Breast epithelium (tissue), 4 donors: Measurements from ENCODE around the gene KRT6A. TPM values are rescaled to one million over a fixed set of nuclear protein-coding genes. Genes with fewer than 3 reads are reported as not detected.
A peak's percentile ranks its signal among the peaks of the same experiment; 100 is the strongest.
"Not testable (repeated sequence)": the region's sequence is repeated elsewhere in the genome, so short reads cannot be mapped to it uniquely, and the experiment has no call there.

Source experiments
- DNase-seq, 2 donors: peaks; one replicate each; pipeline ENCODE4 v3.0.0-alpha.2; 2019; ENCODE audit warnings: low spot score in 2 of 2
- H3K27ac ChIP-seq, 2 donors: fragments of 200-600 bp; sonication (generic) in 1 of 2; one replicate each; pipeline ENCODE4 v1.5.1; 2016 to 2019; ENCODE audit warnings: mild to moderate bottlenecking in 1 of 2
- H3K27me3 ChIP-seq, 2 donors: fragments of 200-600 bp; sonication (generic) in 1 of 2; one replicate each; pipeline versions ENCODE4 v1.5.1 to v1.6.0; 2017 to 2019; ENCODE audit warnings: control low read depth in 1 of 2, mild to moderate bottlenecking in 1 of 2
- H3K36me3 ChIP-seq: fragments of 200-600 bp; one replicate; pipeline ENCODE4 v1.5.1; 2019
- H3K4me1 ChIP-seq, 2 donors: fragments of 200-600 bp; sonication (generic); one replicate each; pipeline ENCODE4 v1.5.1; 2016 to 2019; ENCODE audit warnings: control low read depth in 1 of 2
- H3K4me3 ChIP-seq, 3 donors: fragments of 200-600 bp; sonication (generic); 1 replicate in 2 of 3; 2 replicates in 1 of 3; pipeline ENCODE4 v1.5.1; 2016 to 2019; ENCODE audit warnings: mild to moderate bottlenecking in 3 of 3, moderate library complexity in 2 of 3
- H3K9me3 ChIP-seq, 2 donors: fragments of 200-600 bp; sonication (generic) in 1 of 2; one replicate each; pipeline ENCODE4 v1.5.1; 2016 to 2019; ENCODE audit warnings: control low read depth in 1 of 2
- POLR2A ChIP-seq: fragments of 450-650 bp; IDR thresholded peaks from one replicate; pipeline ENCODE4 v1.6.1; 2016; ENCODE audit warnings: antibody characterized with exemption, mild to moderate bottlenecking, moderate library complexity
- POLR2AphosphoS5 ChIP-seq, 3 donors: sonication (generic); formaldehyde crosslinking; IDR thresholded peaks; one replicate each; pipeline ENCODE4 v1.6.1; 2017; ENCODE audit warnings: antibody characterized with exemption in 3 of 3
- intact Hi-C: fragments of 100-400 bp; cut with DNase I; formaldehyde crosslinking; loops from one replicate; pipeline ENCODE4 v1.15.1; 2023; ENCODE audit warnings: low total_unique reads
- total RNA-seq, 3 donors: library from RNA; depleted of rRNA; stranded (reverse); fragments of >200 nt; gene quantifications; one replicate each; pipeline ENCODE4 v1.1.0, GENCODE V29; 2016
- TF ChIP-seq, protein P1 (sequence below), 3 donors: fragments of 450-650 bp; IDR thresholded peaks; one replicate each; pipeline ENCODE4 v1.5.1; 2016 to 2017; ENCODE audit warnings: antibody characterized with exemption in 3 of 3, mild to moderate bottlenecking in 3 of 3, moderate library complexity in 3 of 3

The KRT6A gene
- total RNA-seq, 3 donors from 2014 or later, result 0.33 to 3.1 TPM; not detected in 1

DNA sequence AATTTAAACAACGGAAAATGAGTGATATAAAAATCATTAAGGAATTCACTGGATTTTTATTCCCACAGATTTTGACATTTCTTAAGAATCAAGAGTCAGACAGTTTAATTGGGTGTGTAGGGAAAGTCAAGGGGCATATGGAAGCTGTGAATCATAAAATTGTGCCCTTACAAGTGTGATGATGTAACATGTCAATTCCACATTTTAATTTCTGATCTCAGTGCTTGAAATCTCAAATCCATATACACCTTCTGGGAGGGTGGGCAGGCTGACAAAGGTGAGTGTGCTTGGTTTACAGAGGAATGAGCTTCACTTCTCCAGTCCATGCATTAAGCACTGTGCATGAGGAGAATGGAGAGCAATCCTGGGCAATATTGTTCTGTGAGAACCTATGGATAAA lies 1.0 kb upstream of the KRT6A start:
- no peak overlapping the region for H3K4me3 ChIP-seq
- no peaks in the 10 kb centered on the region for H3K36me3 ChIP-seq
- no peak for DNase-seq
- intact Hi-C loops, result no loop called here
- TF ChIP-seq POLR2A (no peak), POLR2AphosphoS5 (IDR thresholded peaks at IDR 0.05) (no peak)
- TF ChIP-seq, protein P1, sequence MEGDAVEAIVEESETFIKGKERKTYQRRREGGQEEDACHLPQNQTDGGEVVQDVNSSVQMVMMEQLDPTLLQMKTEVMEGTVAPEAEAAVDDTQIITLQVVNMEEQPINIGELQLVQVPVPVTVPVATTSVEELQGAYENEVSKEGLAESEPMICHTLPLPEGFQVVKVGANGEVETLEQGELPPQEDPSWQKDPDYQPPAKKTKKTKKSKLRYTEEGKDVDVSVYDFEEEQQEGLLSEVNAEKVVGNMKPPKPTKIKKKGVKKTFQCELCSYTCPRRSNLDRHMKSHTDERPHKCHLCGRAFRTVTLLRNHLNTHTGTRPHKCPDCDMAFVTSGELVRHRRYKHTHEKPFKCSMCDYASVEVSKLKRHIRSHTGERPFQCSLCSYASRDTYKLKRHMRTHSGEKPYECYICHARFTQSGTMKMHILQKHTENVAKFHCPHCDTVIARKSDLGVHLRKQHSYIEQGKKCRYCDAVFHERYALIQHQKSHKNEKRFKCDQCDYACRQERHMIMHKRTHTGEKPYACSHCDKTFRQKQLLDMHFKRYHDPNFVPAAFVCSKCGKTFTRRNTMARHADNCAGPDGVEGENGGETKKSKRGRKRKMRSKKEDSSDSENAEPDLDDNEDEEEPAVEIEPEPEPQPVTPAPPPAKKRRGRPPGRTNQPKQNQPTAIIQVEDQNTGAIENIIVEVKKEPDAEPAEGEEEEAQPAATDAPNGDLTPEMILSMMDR (IDR thresholded peaks at IDR 0.05), result no peak
- H3K9me3 ChIP-seq, result no peaks in the 10 kb centered on the region
- H3K27ac ChIP-seq, result peak overlapping the region; percentile 41 to 84
- peaks cover 0 to 5% of the 10 kb centered on the region in 2 donors for H3K27me3 ChIP-seq
- H3K4me1 ChIP-seq, result peaks cover 4 to 28% of the 10 kb centered on the region in 2 donors

DNA sequence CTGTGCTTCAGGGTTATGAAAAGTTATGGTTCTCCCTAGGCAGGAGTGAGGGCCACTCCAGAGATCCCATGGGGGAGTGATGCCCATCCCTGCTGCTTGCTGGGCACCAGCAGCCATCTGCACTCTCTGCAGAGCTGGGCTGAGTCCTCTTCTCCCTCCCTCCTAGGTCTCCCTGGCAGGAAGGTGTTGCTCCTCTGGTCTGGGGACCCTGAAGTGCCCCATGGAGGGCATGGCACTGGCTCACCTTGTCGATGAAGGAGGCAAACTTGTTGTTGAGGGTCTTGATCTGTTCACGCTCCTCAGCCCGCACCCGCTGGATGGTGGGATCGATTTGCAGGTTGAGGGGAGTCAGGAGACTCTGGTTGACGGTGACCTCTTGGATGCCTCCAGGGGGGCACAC lies 652 bp downstream of the KRT6A start:
- H3K4me3 ChIP-seq, H3K27me3 ChIP-seq, intact Hi-C loops, H3K9me3 ChIP-seq, H3K36me3 ChIP-seq, DNase-seq, H3K27ac ChIP-seq: not testable (repeated sequence)
- H3K4me1 ChIP-seq, result peaks cover 4 to 28% of the 10 kb centered on the region in 2 donors

DNA sequence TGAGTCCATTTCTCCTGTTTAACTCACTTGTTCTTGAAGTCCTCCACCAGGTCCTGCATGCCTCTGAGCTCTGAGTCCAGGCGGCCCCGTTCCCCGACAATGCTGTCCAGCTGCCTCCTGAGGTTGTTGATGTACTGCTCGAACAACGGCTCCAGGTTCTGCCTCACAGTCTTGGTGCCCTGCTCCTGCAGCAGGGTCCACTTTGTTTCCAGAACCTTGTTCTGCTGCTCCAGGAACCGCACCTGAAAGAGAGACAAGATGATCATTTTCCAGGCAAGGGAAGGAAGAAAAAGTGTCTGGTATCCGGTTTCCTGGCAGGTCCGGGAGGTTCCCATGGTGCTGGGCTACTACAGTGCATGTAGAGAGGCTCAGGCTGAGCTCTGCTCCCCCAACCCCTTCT lies 1.6 kb downstream of the KRT6A start:
- H3K4me1 ChIP-seq, result peaks cover 4 to 27% of the 10 kb centered on the region in 2 donors
- H3K36me3 ChIP-seq, H3K27me3 ChIP-seq, intact Hi-C loops, DNase-seq, H3K27ac ChIP-seq, H3K4me3 ChIP-seq, H3K9me3 ChIP-seq: not testable (repeated sequence)

DNA sequence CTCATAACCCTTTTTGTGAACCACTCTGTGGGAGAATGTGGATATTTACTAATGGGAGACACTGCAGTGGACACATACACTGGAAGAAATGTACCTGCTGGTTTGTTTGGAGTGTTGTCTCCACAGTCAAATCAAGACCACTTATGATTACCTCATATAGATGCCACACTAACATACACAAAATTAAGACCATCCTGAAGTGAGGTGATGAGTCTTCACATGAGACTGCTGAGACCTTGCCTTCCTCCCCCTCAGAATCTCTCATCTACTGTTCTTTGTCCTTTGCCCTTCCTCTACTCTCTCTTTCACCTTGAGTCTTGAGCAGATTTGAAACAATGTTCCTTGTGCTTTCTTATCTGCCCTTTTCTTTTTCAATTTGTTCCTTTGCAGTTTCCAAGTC lies 4.3 kb downstream of the KRT6A start:
- intact Hi-C loops, result no loop called here
- Histone ChIP-seq H3K36me3 (no peaks in the 10 kb centered on the region), H3K4me3 (no peak overlapping the region), H3K27ac (no peak overlapping the region), H3K9me3 (no peaks in the 10 kb centered on the region), H3K4me1 (peaks cover 0 to under 1% of the 10 kb centered on the region in 2 donors), H3K27me3 (peaks cover 0 to 5% of the 10 kb centered on the region in 2 donors)
- no peak for DNase-seq
- TF ChIP-seq POLR2AphosphoS5 (IDR thresholded peaks at IDR 0.05) (no peak), POLR2A (no peak)
- TF ChIP-seq, protein P1 (IDR thresholded peaks at IDR 0.05), result no peak

- H3K36me3 ChIP-seq, H3K27ac ChIP-seq, DNase-seq, H3K4me3 ChIP-seq, intact Hi-C loops, H3K4me1 ChIP-seq, H3K27me3 ChIP-seq, H3K9me3 ChIP-seq: not testable (repeated sequence)
Measured at GRCh38 chr12:52487744-52488443, 5.2 kb downstream of the KRT6A start.

DNA sequence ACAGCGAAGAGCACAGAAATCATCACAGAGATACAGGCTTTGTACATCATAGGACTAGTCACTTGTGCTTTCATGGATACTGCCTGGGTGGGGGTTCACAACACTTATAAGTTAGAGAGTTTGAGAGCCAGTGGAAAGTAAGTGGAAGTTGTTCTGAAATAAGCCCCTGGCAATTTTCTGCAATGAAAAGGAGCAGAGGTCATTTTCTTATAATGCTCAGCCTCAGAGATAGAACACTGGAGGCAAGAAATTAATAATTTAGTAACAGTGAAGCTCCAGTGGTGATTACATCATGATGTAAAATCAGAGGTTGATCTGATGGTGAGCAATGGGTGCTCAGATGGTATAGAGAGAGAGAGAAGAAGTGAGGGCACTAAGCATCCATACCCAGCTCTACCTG lies 5.8 kb downstream of the KRT6A start:
- intact Hi-C loops, result no loop called here
- no peak overlapping the region for H3K4me3 ChIP-seq
- no peaks in the 10 kb centered on the region for H3K9me3 ChIP-seq
- H3K36me3 ChIP-seq, result no peaks in the 10 kb centered on the region
- H3K4me1 ChIP-seq, result no peaks in the 10 kb centered on the region
- peaks cover 0 to 5% of the 10 kb centered on the region in 2 donors for H3K27me3 ChIP-seq
- DNase-seq, result no peak
- H3K27ac ChIP-seq, result no peak overlapping the region
- TF ChIP-seq POLR2A (no peak), POLR2AphosphoS5 (IDR thresholded peaks at IDR 0.05) (no peak)
- TF ChIP-seq, protein P1 (IDR thresholded peaks at IDR 0.05), result no peak
